ENCODE data around the gene CYSTM1.

CYSTM1 gene

GRCh38 chr5:140292212-140293036 is 117.4 kb downstream of the CYSTM1 start:
- no peak overlapping the region for H3K4me3 ChIP-seq
- no peak overlapping the region for H3K9ac ChIP-seq
- no peak overlapping the region for H3K4me2 ChIP-seq

More at GRCh38 chr5:140292212-140293036, 117.4 kb downstream of the CYSTM1 start:
- H3K27me3 ChIP-seq = no peaks in the 10 kb centered on the region
- no peak overlapping the region for H3K27ac ChIP-seq
- H4K20me1 ChIP-seq = peaks cover 58% of the 10 kb centered on the region
- H3K9me3 ChIP-seq = no peaks in the 10 kb centered on the region
- H3K36me3 ChIP-seq = peaks cover 20% of the 10 kb centered on the region
- peaks cover 18% of the 10 kb centered on the region; the same call in 1 of the 2 replicates for H3K4me1 ChIP-seq
- no peak for TF ChIP-seq Cebpa-rat (IDR thresholded peaks at IDR 0.05)
